HL-60/S4 treated with phorbol 12-myristate 13-acetate at 8.2 ng/mL for 4 days and 3 days (cell line): ENCODE results near the gene CATSPERB.
"Not testable (repeated sequence)": the region's sequence is repeated elsewhere in the genome, so short reads cannot be mapped to it uniquely, and the experiment has no call there.

ENCODE experiments used
- in situ Hi-C: fragments of 300-500 bp; cut with MboI; formaldehyde crosslinking; loops from 2 replicates; pipeline ENCODE4 v1.15.0; 2022; ENCODE audit warnings: low sequenced_read_pairs

Gene CATSPERB, protein sequence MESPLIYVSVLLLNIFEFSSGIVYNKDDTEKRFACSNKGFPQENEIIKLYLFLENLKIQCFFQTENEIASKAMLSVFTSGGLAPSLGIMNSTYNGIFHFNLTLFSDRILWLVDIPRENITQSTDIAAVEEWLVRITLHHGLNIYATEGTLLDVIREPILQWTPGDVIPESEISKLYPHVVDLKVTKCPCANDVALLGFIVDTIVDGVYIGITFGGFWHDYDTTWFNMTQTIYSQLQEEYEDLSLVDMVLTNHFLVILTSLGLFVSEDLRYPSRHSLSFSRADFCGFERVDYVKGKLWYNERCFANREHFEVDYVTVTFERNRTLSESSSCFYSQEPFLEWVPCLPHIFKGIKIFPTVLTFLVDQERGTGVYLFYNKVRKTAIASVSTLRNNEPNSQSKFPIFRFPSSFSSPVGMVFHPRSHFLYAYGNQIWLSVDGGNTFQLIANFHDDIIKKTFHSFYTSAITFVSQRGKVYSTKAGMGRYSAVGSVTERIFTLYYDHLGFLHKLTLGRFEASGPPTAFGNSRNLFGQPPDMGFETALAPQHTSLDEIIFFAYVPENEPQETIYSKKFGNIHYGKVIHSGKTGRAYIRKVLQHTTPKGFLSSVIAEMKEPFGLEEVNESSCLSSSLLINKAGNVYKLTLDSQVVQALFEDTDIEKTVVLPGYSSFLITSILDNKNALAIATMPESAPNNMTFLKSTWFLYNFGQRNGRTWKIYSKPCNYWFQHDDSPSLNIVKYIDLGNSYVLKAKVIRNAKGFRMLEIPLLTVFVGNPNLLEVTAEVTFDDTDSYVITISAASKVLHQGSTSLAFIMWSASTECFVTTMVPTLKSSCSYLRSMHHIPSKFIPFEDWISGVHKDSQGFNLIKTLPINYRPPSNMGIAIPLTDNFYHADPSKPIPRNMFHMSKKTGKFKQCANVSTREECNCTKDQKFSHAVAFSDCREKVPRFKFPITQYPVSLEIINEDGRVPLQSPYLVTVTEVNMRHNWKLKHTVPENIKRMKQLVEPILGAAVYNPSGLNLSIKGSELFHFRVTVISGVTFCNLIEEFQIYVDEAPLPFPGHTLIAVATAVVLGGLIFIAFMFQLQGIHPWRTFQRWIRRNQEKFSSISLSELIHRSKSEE

DNA sequence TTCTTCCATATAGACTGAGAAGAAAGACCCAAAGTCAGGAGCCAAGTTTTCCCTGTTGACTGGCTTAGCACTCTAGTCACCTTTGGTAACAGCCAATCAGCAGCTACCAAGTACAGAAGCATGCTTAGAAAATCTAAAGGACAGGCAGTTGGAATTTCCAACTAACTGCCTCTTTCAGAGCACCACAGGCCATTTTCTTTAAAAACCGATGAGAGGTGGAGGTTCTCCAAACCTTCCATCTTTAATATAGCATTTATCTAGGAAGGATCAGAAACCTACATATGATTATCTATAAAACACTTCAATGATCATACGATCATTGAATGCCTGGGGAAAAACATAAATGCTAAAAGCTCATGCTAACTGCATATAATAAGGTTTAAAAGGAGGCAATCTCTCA is at the start of gene CATSPERB:
Gene CATSPERB, minus strand, starts transcription at position 101 of the 400 bp plus-strand sequence. CDS start 2,607 bp downstream, outside the sequence.
- in situ Hi-C loops: no loop called here

DNA sequence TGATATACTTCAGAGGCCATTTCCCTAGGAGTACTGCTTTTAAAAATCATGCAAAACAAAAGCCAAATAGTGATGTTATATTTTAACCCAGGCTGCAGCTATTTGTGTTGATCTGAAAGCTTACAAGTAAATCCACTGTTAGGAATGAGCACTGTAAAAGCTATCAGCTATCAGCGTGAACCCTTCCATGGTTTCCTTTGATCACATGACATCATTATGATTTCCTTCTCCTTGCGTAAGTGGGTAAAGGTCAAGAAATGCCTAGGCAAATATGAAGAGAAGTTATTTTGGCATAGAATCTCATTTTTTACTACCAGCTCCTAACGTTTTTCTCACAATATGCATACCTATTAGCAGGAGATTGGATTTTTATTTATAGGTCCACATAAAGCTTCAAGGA is 48.6 kb upstream of the CATSPERB start:
- in situ Hi-C loops: no loop called here

DNA sequence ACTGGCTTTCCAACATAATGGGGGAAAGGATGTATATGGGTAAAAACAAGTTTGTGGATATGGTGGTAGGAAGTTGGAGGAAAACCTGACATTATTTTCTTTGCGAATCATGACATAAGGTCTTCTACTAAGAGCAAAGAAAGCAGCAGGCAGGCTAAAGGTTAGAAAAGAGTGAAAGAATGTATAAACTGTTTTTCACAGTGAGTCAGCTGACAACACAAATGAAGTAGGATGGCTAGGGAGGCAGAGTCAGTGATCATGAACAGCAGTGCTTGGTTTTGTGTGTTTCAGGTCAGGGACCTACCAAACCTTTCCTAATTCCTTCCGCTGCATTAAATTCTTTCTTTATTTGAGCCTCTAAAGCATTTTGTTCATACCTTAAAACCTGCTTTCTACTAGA is 46.3 kb upstream of the CATSPERB start:
- in situ Hi-C loops: no loop called here

DNA sequence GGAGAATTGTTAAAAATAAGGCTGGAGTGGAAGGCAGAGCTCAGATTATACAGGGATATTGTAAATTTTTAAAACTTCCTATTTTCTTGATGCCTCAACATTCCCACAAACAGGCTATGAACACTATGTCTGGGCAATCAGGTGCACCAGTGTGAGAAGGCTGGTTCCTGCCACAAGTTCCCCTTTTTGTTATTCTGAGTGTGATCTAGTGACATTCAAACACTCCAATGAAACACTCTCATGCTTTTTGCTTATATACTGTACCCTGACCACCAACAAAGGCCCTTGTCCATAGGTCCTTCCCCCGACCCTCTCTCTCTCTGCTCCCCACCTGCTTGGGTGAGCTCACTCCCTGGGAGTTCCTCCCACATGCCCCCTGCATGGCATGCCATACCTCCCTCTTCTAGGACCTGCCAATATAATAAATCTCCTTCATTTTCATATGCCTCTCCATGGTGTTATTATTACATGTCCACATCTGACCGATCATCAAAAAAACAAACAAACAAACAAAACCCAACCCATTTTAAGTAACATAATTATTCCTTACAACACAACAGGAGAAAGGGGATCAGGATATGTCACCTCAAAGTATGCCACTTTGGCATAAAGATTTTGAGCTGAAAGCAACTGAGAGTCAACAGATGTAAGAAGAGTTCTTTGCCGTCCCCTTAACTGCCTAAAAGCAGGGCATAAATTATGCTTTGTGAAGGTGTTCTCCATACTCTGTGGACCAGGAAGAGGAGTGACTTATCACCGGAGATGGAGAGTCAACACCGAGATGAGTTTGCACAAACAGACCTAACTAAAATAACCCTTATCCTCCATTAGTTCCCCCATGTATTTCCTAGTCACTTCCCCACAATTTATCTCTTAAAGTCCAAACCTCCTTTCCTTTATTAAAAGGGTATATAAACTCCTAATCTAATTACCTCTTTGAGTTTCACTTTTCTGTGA is 42.5 kb upstream of the CATSPERB start:
- in situ Hi-C loops: no loop called here

DNA sequence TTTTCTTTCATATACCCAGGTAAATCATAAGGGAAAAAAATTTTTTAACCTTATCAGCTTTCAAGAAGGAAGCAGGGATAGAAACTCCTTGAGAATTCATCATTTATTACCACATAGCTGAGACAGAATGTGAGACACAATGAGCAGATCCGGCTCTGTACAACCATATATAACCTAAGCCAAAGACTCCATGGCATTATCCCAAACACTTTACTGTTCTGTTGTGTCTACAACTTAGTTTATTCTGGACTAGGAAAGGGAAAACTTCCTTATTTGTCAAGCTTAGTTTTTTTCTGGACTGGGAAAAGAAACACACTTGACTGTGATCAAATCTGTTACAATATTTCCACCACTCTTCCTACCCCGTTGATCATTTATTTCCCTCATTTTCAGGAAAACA is 38.3 kb upstream of the CATSPERB start:
- in situ Hi-C loops: no loop called here

DNA sequence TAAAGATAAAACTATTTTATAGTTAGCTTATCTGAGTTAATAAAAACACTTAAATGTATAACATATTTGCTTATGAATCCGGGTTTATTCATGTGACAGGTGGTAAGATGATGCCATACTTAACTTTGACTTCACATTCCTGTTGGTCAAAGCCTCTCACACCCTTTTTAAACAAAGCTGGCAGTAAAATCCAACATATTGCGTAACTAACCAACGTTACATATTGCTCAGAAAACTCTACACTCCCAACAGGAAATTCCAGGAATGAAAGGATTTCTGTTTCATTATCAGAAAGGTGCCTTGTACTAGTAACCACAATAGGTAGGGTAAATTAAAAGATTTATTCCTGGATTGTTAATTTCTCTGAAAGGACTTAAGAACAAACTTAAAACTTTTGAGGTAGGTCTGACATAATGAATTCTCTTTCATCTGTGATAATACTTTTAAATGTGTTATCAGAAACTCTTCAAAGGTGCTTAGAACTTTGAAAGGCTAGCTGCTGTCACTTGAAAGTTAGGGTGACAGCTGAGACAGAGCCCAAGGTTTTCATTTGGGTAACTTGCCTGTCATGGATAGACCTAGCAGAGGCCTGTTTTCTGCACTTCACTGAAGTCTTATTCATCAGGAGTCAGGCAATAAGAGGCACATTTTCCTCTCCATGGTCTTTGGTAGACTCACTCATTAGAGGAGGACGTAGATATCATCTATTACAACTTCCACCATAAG is 23.8 kb upstream of the CATSPERB start:
- in situ Hi-C loops: no loop called here

DNA sequence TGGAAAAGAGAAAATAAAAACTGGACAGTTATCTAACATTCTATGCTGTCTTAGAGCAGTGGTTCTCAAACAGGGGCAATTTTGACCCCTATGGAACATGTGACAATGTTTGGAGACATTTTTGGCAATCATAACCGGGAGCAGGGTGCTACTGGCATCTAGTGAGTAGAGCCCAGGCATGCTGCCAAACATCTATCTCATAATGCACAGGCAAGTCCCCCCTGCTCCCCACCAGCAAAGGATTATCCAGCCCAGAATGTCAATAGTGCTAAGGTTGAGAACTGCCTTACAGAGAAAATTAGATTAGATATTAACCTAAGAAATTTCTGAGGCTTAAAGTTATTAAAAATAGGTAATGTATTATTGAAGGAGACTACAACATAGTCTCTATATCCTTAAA is 22.9 kb upstream of the CATSPERB start:
- in situ Hi-C loops: no loop called here

DNA sequence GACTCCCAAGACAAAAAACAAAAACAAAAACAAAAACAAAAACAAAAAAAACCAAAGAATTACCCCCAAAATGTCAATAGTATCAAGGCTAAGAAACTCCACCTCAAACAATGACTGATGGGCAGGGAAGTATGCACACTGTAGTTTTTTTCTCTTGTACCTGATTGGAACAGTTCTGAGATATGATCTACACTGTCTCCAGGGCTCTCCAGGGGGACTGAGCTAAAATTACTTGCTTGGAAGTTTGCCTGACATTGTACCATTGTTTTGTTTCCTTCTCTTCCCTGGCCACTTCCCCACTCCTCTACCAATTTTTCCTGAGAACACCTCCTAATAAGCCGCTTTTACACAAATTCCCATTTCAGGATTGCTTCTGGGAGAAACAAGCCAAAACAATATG is 22.3 kb upstream of the CATSPERB start:
- in situ Hi-C loops: no loop called here

DNA sequence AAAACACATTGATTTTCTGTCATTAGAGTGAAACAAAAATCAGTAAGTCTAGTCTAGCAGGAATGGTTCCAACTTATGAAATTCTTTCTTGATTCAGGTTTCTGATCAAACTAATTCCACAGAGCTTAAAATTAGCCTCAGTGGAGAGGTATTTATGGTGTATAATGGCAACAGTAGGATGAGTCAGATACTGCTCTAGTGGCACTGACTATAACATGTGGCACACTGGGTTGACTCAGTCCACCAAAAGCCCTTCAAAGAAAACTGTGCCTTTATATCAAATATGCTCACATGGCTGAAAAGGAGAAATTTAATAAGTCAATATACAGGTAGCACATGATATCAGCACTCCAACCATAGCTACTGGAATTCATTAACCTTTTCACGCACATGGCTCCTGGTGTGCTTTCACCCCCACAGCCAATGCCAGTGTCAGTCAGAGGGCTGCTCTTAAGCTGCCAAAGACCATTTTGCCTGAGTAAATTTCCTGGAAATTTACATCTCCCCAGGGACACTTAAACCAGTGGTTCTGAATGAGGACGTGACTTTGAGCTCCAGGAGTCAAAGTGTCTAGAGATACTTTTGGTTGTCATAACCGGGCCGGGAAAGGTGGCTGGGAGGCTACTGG is 21.7 kb upstream of the CATSPERB start:
- in situ Hi-C loops: no loop called here

DNA sequence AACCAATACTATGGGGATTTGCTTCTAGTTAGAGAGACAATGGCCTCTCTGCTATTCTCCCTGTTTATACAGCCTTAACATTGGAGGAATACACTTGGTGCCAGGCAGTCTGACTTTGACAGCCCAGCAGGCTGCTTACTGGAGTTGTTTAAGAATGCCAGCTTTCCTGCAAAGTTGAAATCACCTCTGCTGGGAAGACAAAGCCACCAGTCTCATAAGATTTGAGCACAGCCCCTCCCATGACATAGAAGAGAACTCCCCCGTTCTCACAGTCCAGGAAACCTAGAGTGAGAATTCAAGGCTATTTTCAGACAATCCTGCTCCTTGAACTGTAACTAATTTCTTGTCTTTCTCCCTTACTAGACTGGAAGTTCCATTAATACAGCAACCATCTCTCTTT is 21.1 kb upstream of the CATSPERB start:
- in situ Hi-C loops: no loop called here

DNA sequence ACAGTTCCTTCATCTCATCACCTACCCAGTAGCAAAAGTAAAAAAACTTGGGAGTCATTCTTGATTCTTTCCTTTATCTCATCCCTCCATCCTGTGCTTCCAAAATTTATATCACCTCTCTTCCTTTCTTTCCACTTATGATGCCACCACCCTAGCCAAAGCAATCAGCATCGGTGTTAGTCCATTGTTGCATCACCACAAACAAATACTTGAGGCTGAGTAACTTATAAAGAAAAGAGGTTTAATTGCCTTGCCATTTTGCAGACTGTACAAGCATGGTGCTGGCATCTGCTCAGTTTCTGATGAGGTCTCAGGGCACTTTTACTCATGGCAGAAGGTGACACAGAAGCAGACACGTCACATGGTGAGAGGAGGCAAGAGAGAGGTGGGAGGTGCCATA is 19.8 kb upstream of the CATSPERB start:
- in situ Hi-C loops: no loop called here

DNA sequence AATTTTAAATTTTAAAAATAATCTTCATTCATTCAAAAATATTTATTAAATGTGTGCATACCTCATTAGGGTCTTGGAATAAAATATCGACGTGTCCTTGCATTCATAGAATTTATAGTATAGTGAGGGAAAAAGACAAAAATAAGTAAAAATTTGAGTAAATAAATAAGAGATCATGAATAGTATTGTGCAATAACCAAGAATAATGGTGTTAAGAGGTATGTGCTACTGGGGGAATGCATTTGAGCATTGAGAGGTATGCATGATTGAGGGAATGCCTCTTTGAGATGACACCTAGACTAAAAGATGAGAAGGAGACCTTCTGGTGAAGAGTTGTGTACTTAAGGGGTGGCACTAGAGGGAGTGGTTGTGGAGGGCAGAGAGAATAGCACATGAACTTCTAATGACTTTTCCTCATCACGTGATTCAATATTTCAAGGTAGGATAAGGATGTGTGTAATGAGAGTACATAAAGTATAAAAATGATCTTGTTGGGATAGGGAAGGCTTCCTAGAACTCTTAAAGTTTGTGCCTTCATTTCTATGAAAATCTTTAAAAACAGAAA is 18.8 kb upstream of the CATSPERB start:
- in situ Hi-C loops: no loop called here

DNA sequence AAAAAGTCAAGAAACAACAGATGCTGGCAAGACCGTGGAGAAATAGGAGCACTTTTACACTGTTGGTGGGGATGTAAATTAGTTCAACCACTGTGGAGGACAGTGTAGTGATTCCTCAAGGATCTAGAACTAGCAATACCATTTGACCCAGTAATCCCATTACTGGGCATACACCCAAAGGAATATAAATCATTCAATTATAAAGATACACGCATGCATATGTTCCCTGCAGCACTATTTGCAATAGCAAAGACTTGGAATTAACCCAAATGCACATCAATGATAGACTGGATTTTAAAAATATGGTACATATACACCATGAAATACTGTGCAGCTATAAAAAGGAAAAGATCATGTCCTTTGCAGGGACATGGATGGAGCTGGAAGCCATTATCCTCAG is 18.0 kb upstream of the CATSPERB start:
- in situ Hi-C loops: no loop called here

DNA sequence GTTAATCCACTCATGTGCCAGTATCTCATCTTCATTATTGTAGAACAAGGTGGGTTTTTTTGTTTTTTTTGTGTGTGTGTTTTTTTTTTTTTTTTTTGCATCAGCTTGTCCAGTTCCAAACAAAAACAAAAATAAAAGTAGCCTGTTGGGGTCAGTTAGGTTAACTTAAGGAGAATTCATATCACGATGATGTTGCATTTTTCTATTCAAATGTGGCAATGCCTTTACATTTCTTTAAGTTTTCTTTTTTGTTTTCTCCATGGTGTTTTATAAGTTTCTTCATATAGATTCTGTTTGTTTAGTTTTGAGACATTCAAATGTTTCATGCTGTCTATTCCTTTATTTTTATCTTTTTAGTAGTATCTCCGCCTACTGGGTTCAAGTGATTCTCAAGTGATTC is 16.2 kb upstream of the CATSPERB start:
- in situ Hi-C loops: no loop called here

DNA sequence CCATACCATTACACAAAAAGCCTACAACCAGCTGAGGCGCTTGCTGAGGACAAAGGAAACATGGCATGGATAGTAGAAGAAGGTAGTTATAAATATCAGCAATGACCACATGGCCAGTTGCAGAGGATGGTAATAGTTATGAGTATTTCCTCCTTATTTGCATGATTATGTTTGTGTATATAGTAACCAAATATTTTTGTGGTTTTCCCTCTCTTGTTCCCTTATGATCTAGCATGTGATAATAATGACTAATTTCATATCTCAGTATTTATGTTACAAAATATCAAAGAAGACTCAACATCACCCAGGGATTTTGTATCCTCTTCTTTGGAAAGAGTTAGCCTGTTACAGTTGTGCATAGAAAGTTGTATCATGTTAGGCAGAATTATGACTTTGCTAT is 13.5 kb upstream of the CATSPERB start:
- in situ Hi-C loops: no loop called here

DNA sequence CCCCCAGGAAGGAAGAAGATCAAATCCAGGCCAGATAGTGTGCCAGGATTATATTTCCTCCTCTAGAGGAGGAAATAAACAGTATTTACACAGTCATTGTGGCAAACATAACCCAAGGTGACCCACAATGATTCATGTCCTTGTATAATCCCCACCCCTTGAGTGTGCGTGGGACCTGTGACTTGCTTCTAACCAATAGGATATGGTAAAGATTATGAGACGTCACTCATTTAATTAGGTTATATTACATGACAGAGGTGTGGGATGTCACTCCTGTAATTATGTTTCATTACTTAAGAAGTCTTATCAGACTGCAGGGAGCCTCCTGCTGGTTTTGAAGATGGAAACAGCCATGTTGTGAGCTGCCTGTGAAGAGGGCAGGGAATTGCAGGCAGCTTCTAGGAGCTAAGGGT is 12.2 kb upstream of the CATSPERB start:
- in situ Hi-C loops: no loop called here

DNA sequence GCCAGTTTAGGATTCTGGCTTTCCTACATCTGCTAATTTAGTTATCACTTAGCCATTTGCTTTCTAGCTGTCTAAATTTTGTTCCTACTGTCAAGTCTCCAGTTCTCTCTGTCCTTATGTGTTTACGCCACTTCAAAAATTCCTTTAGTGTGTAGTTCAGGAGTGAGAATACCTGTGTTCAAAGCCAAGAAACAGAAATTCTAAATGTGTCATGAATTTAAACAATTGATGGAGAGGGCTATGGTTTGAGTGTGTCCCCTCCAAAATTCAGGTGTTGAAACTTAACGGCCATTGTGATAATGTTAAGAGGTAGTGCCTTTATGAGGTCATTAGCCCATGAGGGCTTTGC is 11.4 kb upstream of the CATSPERB start:
- in situ Hi-C loops: no loop called here

DNA sequence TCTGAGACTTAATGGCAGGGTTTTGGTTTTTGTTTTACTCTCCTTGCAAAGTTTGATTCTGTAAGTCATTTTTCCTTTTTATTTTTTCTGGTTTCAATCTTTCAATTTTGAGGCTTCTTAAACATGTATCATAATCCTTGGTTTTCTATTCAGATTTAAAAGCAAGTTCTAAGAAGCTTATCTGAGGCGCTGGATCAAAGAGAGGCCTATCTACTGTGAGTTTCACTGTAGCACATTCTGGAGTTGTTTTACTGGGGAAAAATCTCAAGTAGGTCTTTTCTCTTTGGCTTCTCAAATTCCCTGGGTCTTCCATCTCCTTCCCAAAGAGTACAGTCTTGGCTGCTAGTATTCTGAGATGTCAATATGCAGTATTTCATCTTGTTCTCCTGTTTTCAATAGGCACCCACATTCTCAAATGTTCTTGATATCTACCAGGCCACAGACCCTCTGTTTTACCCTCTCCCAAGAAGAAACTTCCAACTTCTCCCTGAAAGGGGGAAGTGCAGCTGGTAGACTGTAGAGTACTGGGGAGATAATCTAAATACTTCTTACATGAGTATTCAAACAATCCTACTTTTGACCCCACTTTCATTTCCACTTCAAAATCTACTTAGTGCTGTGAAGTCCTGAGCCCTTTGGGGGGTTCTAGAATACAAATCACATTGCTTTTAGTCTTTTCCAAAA is 10.9 kb upstream of the CATSPERB start:
- in situ Hi-C loops: no loop called here

DNA sequence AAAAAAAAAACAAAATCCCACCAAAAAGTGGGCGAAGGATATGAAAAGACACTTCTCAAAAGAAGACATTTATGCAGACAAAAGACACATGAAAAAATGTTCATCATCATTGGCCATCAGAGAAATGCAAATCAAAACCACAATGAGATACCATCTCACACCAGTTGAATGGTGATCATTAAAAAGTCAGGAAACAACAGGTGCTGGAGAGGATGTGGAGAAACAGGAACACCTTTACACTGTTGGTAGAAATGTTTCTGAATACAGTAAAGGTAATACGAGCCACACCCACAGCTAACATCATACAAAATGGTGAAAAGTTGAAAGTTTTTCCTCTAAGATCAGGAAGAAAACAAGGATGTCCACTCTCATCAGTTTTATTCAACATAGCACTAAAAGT is 8.0 kb upstream of the CATSPERB start:
- in situ Hi-C loops: not testable (repeated sequence)
